K562 (cell line): Measurements from ENCODE around the gene CRACDL. TPM values are rescaled to one million over a fixed set of nuclear protein-coding genes. Genes with fewer than 3 reads are reported as not detected.

Experiments
- ATAC-seq: fragments of 200-7000 bp; cut with Tn5 transposase; 3 replicates; pipeline ENCODE4 v1.9.1; 2020; ENCODE audit warnings: moderate library complexity
- BruUV-seq: library from RNA; stranded (reverse); fragments of 400-500 nt; replicated peaks from 2 replicates; lab custom pipeline; 2021; lab: Mats Ljungman, UMichigan
- CTCF ChIA-PET: fragments of 300-600 bp; formaldehyde crosslinking; extraction: SDS; loops from one replicate; lab custom pipeline; 2021; ENCODE audit warnings: low intra/inter-chr PET ratio; lab: Yijun Ruan, JAX
- POLR2A ChIA-PET: fragments of 300-600, 350-650 bp; sonication (Branson Sonifier 250); formaldehyde crosslinking; extraction: SDS; loops from one replicate; lab custom pipeline; 2021; ENCODE audit warnings: antibody characterized with exemption, inconsistent platforms; lab: Yijun Ruan, JAX
- DNase-seq, 4 experiments: peaks; one replicate each; pipeline versions ENCODE4 v3.0.0 to v3.0.0-alpha.2; 2011 to 2018; ENCODE audit warnings: low spot score in 3 of 4, mixed read lengths in 3 of 4; ENCODE audit errors: extremely low read depth in 1 of 4
- FAIRE-seq: peaks from 2 replicates; lab custom pipeline; 2011; peaks lifted over from hg19 to GRCh38; lab: Jason Lieb, UNC
- H2AFZ ChIP-seq: 2 replicates; pipeline ENCODE4 v1.6.0; 2011; ENCODE audit warnings: low read depth, low read length, control low read depth, inconsistent platforms
- H3K27ac ChIP-seq: fragments of 200-600 bp; 3 replicates; pipeline ENCODE4 v1.8.0; 2011; ENCODE audit warnings: low read depth, mild to moderate bottlenecking, control low read depth, inconsistent platforms, low read length, moderate library complexity, mixed read lengths; ENCODE audit errors: extremely low read depth
- H3K27me3 ChIP-seq, 2 experiments: fragments of 300-600 bp in 1 of 2; 2 replicates in 1 of 2; 3 replicates in 1 of 2; pipeline versions ENCODE4 v1.6.0 to v1.8.0; 2011; ENCODE audit warnings: inconsistent platforms in 2 of 2, low read length in 2 of 2, mild to moderate bottlenecking in 1 of 2, mixed read lengths in 1 of 2, moderate library complexity in 1 of 2; ENCODE audit not compliant: control insufficient read depth in 2 of 2, insufficient read depth in 2 of 2
- H3K36me3 ChIP-seq: fragments of 300-600 bp; 3 replicates; pipeline ENCODE4 v1.8.0; 2011; ENCODE audit warnings: mild to moderate bottlenecking, low read length, inconsistent platforms; ENCODE audit not compliant: control insufficient read depth, insufficient read depth
- H3K4me1 ChIP-seq, 2 experiments: fragments of 200-600 bp in 1 of 2; replicated peaks in 1 of 2; 2 replicates in 1 of 2; 3 replicates in 1 of 2; pipeline versions ENCODE4 v1.5.1 to v1.8.0; 2011; ENCODE audit warnings: inconsistent platforms in 2 of 2, low read length in 2 of 2, mild to moderate bottlenecking in 1 of 2, mixed read lengths in 1 of 2, moderate library complexity in 1 of 2; ENCODE audit not compliant: control insufficient read depth in 2 of 2, insufficient read depth in 2 of 2
- H3K4me2 ChIP-seq: 2 replicates; pipeline ENCODE4 v1.6.1; 2011; ENCODE audit warnings: low read length, control low read depth, inconsistent platforms, mixed read lengths; ENCODE audit not compliant: insufficient read depth
- H3K4me3 ChIP-seq: fragments of 200-600 bp; sonication (generic), shearing (Covaris generic); 2 replicates; pipeline ENCODE4 v1.5.1; 2016; ENCODE audit warnings: control low read depth, inconsistent platforms
- H3K79me2 ChIP-seq: fragments of 200-600 bp; 3 replicates; pipeline ENCODE4 v1.8.0; 2011; ENCODE audit warnings: low read length, inconsistent platforms; ENCODE audit not compliant: control insufficient read depth, insufficient read depth
- H3K9ac ChIP-seq, 2 experiments: 2 replicates each; pipeline versions ENCODE4 v1.6.0 to v1.6.1; 2011; ENCODE audit warnings: low read depth in 2 of 2, low read length in 2 of 2, control low read depth in 1 of 2, inconsistent platforms in 1 of 2, mild to moderate bottlenecking in 1 of 2, mixed read lengths in 1 of 2; ENCODE audit not compliant: insufficient read depth in 1 of 2
- H3K9me1 ChIP-seq: one replicate; pipeline ENCODE4 v1.6.0; 2011; ENCODE audit warnings: inconsistent platforms, mild to moderate bottlenecking, low read length, moderate library complexity; ENCODE audit not compliant: control insufficient read depth, insufficient read depth
- H3K9me3 ChIP-seq: replicated peaks from 2 replicates; pipeline ENCODE4 v1.5.1; 2011; ENCODE audit warnings: low read depth, low read length, inconsistent platforms; ENCODE audit not compliant: control insufficient read depth, insufficient read depth
- H4K20me1 ChIP-seq: replicated peaks from 2 replicates; pipeline ENCODE4 v1.6.1; 2011; ENCODE audit warnings: low read length, inconsistent platforms, mixed read lengths; ENCODE audit not compliant: control insufficient read depth, insufficient read depth
- CBFB ChIP-seq: sonication (generic); formaldehyde crosslinking; IDR thresholded peaks from 2 replicates; pipeline ENCODE4 v1.4.0; 2020; ENCODE audit warnings: mild to moderate bottlenecking, missing genetic modification reagents
- E2F3 ChIP-seq: fragments of 250-450 bp; sonication (Bioruptor Pico); IDR thresholded peaks from 2 replicates; pipeline ENCODE4 v1.4.0; 2020; ENCODE audit warnings: mild to moderate bottlenecking
- HMGN3 ChIP-seq: IDR thresholded peaks from 2 replicates; pipeline ENCODE4 v1.6.1; 2011; ENCODE audit warnings: borderline replicate concordance, low read depth, mild to moderate bottlenecking, mixed read lengths, low read length; ENCODE audit not compliant: insufficient read length; ENCODE audit errors: extremely low read depth
- MCM3 ChIP-seq: fragments of 450-650 bp; IDR thresholded peaks from 2 replicates; pipeline ENCODE4 v1.6.1; 2016
- RUNX1 ChIP-seq: sonication (generic); IDR thresholded peaks from 2 replicates; pipeline ENCODE4 v1.6.1; 2016; ENCODE audit warnings: antibody characterized with exemption, low read depth
- ZKSCAN1 ChIP-seq: fragments of 150-350 bp; IDR thresholded peaks from 2 replicates; pipeline ENCODE4 v1.6.1; 2016; ENCODE audit warnings: low read depth, low read length
- WGBS: fragments of 100-300 bp; shearing (Covaris generic); methylation state at CpG from one replicate; pipeline ENCODE4 v1.1.6; 2016; ENCODE audit warnings: low coverage, mixed read lengths; ENCODE audit not compliant: insufficient coverage; ENCODE audit errors: missing lambda C conversion rate; 5-methylcytosine and 5-hydroxymethylcytosine counted together
- in situ Hi-C: fragments of 300-500 bp; cut with MboI; formaldehyde crosslinking; loops from 4 replicates; pipeline ENCODE4 v1.15.0; 2018; ENCODE audit warnings: inconsistent platforms, mixed read lengths
- intact Hi-C: fragments of 100-400 bp; cut with micrococcal nuclease; formaldehyde crosslinking; loops from 2 replicates; pipeline ENCODE4 v1.14.2; 2022
- polyA plus RNA-seq, 8 experiments: library from polyadenylated mRNA; depleted of rRNA in 4 of 8; stranded (reverse) in 5 of 8; unstranded in 3 of 8; fragments of >200 nt; fragmentation: Nextera tagmentation in 2 of 8; fragmentation: Illumina TruSeq in 1 of 8; extraction: Ambion mirVana in 2 of 8; extraction: Trizol in 1 of 8; gene quantifications; 2 replicates each; pipeline versions ENCODE4 v1.2.1 to v1.2.3, GENCODE V29; 2011 to 2014; ENCODE audit warnings: inconsistent platforms in 1 of 8, missing spikeins in 1 of 8
- total RNA-seq, 7 experiments: library from RNA; depleted of rRNA in 6 of 7; stranded (reverse); fragments of >200 nt in 6 of 7; fragmentation: Illumina TruSeq in 2 of 7; extraction: Trizol in 2 of 7; gene quantifications; 2 replicates each; pipeline versions ENCODE4 v1.2.1 to v1.2.3, GENCODE V29; 2011 to 2021; ENCODE audit warnings: low replicate concordance in 1 of 7
- TF ChIP-seq, protein P1 (sequence below): fragments of 450-650 bp; IDR thresholded peaks from one replicate; pipeline ENCODE4 v1.6.1; 2018; ENCODE audit warnings: mild to moderate bottlenecking, moderate library complexity; ENCODE audit not compliant: partially characterized antibody
- TF ChIP-seq, protein P2 (sequence below), 2 experiments: fragments of 150-350 bp in 1 of 2; IDR thresholded peaks; 2 replicates each; pipeline ENCODE4 v1.6.1; 2012 to 2016; ENCODE audit warnings: low read depth in 2 of 2, low read length in 2 of 2, mild to moderate bottlenecking in 1 of 2, moderate library complexity in 1 of 2

Gene CRACDL
- total and polyA plus RNA-seq, 9 of the 15 experiments (the other 6 are each of a cell fraction or from before 2014, with no cell fraction given), result not detected

DNA sequence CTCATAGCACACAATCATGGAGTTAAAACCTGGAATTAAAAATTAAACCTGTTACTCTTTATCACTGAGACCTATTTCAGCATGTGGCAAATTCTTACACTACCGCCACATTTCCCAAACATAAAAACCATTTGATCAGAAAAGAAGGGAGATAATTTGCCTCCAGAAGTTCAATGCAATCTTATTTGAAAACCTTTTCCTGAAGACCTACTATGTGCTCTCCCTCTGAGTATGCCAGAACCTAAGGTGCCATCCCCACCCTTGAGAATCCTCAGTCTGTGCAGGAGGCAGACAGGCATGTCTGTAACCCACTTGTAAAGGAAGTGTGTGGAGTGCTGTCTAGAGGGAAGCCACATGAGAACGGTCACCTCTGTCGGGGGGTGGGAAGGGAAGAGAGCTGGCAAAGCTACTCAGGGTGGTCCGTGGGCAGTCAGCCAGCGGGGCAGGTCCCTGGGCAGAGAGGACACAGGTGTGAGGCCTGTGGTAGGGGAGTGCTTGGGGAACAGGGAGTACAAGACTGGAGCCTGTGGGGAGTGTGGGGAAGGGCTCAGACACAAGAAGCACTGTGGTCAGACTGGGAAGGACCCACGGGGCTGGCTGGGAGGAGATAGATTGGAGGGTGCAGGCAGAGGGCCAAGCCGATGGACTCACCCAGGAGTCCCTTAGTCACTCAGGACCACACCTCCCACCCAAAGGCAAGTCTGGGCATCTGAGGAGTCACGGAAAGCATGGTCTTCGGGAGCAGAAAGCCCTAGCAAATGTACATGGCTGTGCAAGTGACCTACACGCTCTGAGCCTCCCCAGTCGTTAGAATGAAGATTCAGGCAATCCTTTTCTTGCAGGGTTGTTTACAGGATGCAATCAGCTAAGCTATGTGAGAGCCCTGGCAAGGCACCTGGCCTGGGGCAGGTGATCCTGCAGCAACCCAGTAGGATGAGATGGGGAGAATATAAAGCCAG lies 22.8 kb downstream of the CRACDL start:
- peaks cover 2 to 49% of the 10 kb centered on the region in 2 experiments; a peak in 4 of 5 replicates for H3K27me3 ChIP-seq
- ChIA-PET POLR2A (interaction anchor here (0.7 to 1.5 kb wide), 3 partner anchors 9 to 103 kb away, joined by 3 to 4 read pairs (median 4); no protein-coding TSS in a partner anchor), CTCF (interaction anchor here (0.6 kb wide), 1 partner anchor 837 kb away, joined by 3 read pairs; no protein-coding TSS in a partner anchor)
- no peak overlapping the region for H3K9ac ChIP-seq
- H3K27ac ChIP-seq, result no peak overlapping the region
- H3K36me3 ChIP-seq, result no peaks in the 10 kb centered on the region
- H3K9me3 ChIP-seq, result no peaks in the 10 kb centered on the region
- FAIRE-seq, result no peak
- H3K4me1 ChIP-seq, result no peaks in the 10 kb centered on the region
- no peak for DNase-seq
- no peak overlapping the region for H3K4me3 ChIP-seq
- H2AFZ ChIP-seq, result no peak overlapping the region
- TF ChIP-seq MCM3 (no peak), ZKSCAN1 (peak; percentile 82)
- 3% methylated on average over 11 of the region's 11 CpGs for WGBS
- no peaks in the 10 kb centered on the region for H3K79me2 ChIP-seq
- intact Hi-C loops (no loop called here), in situ Hi-C loops (no loop called here)
- no peaks in the 10 kb centered on the region for H3K9me1 ChIP-seq
- BruUV-seq, result no TSS peak
- no peak for ATAC-seq
- 0 out of 2 replicates have a peak, but pooled peaks cover 9% of the 10 kb centered on the region for H4K20me1 ChIP-seq
- no peak overlapping the region for H3K4me2 ChIP-seq

DNA sequence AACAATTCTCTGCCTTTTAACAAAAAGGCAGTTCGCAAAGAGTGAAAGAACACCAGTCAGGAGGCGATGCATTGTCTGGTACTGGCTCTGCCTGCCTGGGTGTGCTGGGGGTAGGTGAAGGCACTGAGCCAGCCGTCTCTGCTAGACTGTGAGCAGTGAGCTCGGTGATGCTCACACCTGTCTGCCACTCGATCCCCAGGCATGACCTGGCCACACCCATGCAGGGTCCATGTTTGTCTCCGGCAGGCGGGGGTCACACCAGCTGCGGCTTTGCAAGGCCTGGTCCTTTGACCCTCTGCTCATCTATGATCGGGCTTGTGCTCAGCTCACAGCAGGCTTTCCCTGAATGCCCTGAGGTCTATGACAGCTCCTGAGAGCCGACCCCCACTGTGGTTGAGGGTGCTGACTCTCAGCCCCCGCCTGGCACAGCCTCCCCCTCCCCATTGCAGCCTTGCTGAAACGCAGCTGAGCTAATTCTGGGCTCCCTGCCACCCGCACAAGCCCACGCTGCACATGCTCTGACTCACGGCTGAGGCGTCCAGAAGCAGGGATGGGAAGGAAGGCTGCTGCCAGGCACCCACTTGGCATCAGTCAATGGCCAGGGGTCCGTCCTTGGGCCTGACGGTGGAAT lies 23.7 kb downstream of the CRACDL start:
- FAIRE-seq (no peak), ATAC-seq (no peak), DNase-seq (no peak)
- Histone ChIP-seq H3K27ac (no peak overlapping the region), H4K20me1 (0 out of 2 replicates have a peak, but pooled peaks cover 9% of the 10 kb centered on the region), H2AFZ (no peak overlapping the region), H3K9me1 (no peaks in the 10 kb centered on the region), H3K4me1 (no peaks in the 10 kb centered on the region), H3K4me3 (no peak overlapping the region), H3K4me2 (no peak overlapping the region), H3K36me3 (no peaks in the 10 kb centered on the region), H3K79me2 (no peaks in the 10 kb centered on the region), H3K27me3 (peaks cover 5 to 53% of the 10 kb centered on the region in 2 experiments; a peak in 4 of 5 replicates), H3K9ac (no peak overlapping the region), H3K9me3 (no peaks in the 10 kb centered on the region)
- no TSS peak for BruUV-seq
- intact Hi-C loops (no loop called here), in situ Hi-C loops (no loop called here)
- POLR2A ChIA-PET, result no interaction called here
- CTCF ChIA-PET, result no interaction called here
- 2% methylated on average over 18 of the region's 18 CpGs for WGBS
- TF ChIP-seq HMGN3 (no peak), E2F3 (CRISPR knock-in tag) (no peak), CBFB (CRISPR knock-in tag) (no peak), RUNX1 (no peak)
- TF ChIP-seq, protein P1, sequence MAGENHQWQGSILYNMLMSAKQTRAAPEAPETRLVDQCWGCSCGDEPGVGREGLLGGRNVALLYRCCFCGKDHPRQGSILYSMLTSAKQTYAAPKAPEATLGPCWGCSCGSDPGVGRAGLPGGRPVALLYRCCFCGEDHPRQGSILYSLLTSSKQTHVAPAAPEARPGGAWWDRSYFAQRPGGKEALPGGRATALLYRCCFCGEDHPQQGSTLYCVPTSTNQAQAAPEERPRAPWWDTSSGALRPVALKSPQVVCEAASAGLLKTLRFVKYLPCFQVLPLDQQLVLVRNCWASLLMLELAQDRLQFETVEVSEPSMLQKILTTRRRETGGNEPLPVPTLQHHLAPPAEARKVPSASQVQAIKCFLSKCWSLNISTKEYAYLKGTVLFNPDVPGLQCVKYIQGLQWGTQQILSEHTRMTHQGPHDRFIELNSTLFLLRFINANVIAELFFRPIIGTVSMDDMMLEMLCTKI, result no peak
- TF ChIP-seq, protein P2, sequence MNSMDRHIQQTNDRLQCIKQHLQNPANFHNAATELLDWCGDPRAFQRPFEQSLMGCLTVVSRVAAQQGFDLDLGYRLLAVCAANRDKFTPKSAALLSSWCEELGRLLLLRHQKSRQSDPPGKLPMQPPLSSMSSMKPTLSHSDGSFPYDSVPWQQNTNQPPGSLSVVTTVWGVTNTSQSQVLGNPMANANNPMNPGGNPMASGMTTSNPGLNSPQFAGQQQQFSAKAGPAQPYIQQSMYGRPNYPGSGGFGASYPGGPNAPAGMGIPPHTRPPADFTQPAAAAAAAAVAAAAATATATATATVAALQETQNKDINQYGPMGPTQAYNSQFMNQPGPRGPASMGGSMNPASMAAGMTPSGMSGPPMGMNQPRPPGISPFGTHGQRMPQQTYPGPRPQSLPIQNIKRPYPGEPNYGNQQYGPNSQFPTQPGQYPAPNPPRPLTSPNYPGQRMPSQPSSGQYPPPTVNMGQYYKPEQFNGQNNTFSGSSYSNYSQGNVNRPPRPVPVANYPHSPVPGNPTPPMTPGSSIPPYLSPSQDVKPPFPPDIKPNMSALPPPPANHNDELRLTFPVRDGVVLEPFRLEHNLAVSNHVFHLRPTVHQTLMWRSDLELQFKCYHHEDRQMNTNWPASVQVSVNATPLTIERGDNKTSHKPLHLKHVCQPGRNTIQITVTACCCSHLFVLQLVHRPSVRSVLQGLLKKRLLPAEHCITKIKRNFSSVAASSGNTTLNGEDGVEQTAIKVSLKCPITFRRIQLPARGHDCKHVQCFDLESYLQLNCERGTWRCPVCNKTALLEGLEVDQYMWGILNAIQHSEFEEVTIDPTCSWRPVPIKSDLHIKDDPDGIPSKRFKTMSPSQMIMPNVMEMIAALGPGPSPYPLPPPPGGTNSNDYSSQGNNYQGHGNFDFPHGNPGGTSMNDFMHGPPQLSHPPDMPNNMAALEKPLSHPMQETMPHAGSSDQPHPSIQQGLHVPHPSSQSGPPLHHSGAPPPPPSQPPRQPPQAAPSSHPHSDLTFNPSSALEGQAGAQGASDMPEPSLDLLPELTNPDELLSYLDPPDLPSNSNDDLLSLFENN (IDR thresholded peaks at IDR 0.05; ENCODE audit: low read depth in 2 of 2, low read length in 2 of 2), result no peak
